ENCODE measurements around the gene BICRAL.

Gene BICRAL

GRCh38 chr6:42751055-42751454, 30.8 kb upstream of the BICRAL start:
- H3K4ac ChIP-seq (ENCODE audit: low read length): no peak overlapping the region
- no CpG with 5 or more reads among the region's 3 CpGs for WGBS, 2 donors (ENCODE audit: extremely low coverage in 2 of 2, insufficient read length in 2 of 2, insufficient replicate concordance in 1 of 2)
- no peak overlapping the region for H2BK120ac ChIP-seq (ENCODE audit: low read depth, low read length)
- H2BK15ac ChIP-seq (ENCODE audit: low read length): no peak overlapping the region
- no peak overlapping the region for H2AFZ ChIP-seq (ENCODE audit: low read length)
- H3K27ac ChIP-seq (replicated peaks; ENCODE audit: low read length): no peak overlapping the region
- H3K27me3 ChIP-seq (ENCODE audit: control insufficient read depth in 3 of 3, insufficient read depth in 3 of 3, low read depth in 1 of 3, low read length in 3 of 3): no peaks in the 10 kb centered on the region
- H3K18ac ChIP-seq (ENCODE audit: low read length): no peak overlapping the region
- H2AK5ac ChIP-seq (ENCODE audit: low read depth, low read length): no peak overlapping the region
- no peak overlapping the region for H2BK12ac ChIP-seq (ENCODE audit: low read length)
- H4K8ac ChIP-seq (ENCODE audit: low read depth, low read length): no peak overlapping the region
- no peak overlapping the region for H2BK5ac ChIP-seq (ENCODE audit: low read length)
- no peaks in the 10 kb centered on the region for H3K9me3 ChIP-seq (replicated peaks in 1 of 2; ENCODE audit: control insufficient read depth in 2 of 2, insufficient read depth in 1 of 2, low read depth in 1 of 2, low read length in 2 of 2)
- no peak overlapping the region for H3K9ac ChIP-seq (ENCODE audit: low read depth, low read length, poor library complexity)
- no peak overlapping the region for H3K14ac ChIP-seq (ENCODE audit: low read length)
- no peaks in the 10 kb centered on the region for H3K36me3 ChIP-seq (replicated peaks in 1 of 2; ENCODE audit: control insufficient read depth in 2 of 2, insufficient read depth in 2 of 2, low read length in 2 of 2)
- DNase-seq (ENCODE audit: low spot score): no peak
- peaks cover 2% of the 10 kb centered on the region for H3K79me1 ChIP-seq (ENCODE audit: low read depth, low read length)
- no peak overlapping the region for H4K91ac ChIP-seq (ENCODE audit: low read depth, low read length, poor library complexity)
- H3K4me1 ChIP-seq (ENCODE audit: control insufficient read depth in 2 of 2, insufficient read depth in 1 of 2, low read depth in 1 of 2, low read length in 2 of 2): no peaks in the 10 kb centered on the region
- no peak overlapping the region for H3K23ac ChIP-seq (ENCODE audit: low read depth, low read length, poor library complexity)
- no peak overlapping the region for H3K4me3 ChIP-seq (ENCODE audit: low read length in 2 of 2)
- H3K4me2 ChIP-seq (ENCODE audit: insufficient read depth, low read length, poor library complexity, severe bottlenecking): no peak overlapping the region

GRCh38 chr6:42754759-42755158, 27.1 kb upstream of the BICRAL start:
- DNase-seq (ENCODE audit: low spot score): no peak
- H3K27ac ChIP-seq (replicated peaks; ENCODE audit: low read length): no peak overlapping the region
- H2BK12ac ChIP-seq (ENCODE audit: low read length): no peak overlapping the region
- no peak overlapping the region for H2BK120ac ChIP-seq (ENCODE audit: low read depth, low read length)
- H3K36me3 ChIP-seq (replicated peaks in 1 of 2; ENCODE audit: control insufficient read depth in 2 of 2, insufficient read depth in 2 of 2, low read length in 2 of 2): no peaks in the 10 kb centered on the region
- peaks cover 2% of the 10 kb centered on the region for H3K79me1 ChIP-seq (ENCODE audit: low read depth, low read length)
- no peak overlapping the region for H2BK5ac ChIP-seq (ENCODE audit: low read length)
- H3K9ac ChIP-seq (ENCODE audit: low read depth, low read length, poor library complexity): no peak overlapping the region
- H4K8ac ChIP-seq (ENCODE audit: low read depth, low read length): no peak overlapping the region
- no peak overlapping the region for H3K18ac ChIP-seq (ENCODE audit: low read length)
- H2AK5ac ChIP-seq (ENCODE audit: low read depth, low read length): no peak overlapping the region
- H3K4ac ChIP-seq (ENCODE audit: low read length): no peak overlapping the region
- no peak overlapping the region for H2AFZ ChIP-seq (ENCODE audit: low read length)
- H4K91ac ChIP-seq (ENCODE audit: low read depth, low read length, poor library complexity): no peak overlapping the region
- H3K4me3 ChIP-seq (ENCODE audit: low read length in 2 of 2): no peak overlapping the region
- no CpG with 5 or more reads among the region's 5 CpGs for WGBS, 2 donors (ENCODE audit: extremely low coverage in 2 of 2, insufficient read length in 2 of 2, insufficient replicate concordance in 1 of 2)
- H3K4me2 ChIP-seq (ENCODE audit: insufficient read depth, low read length, poor library complexity, severe bottlenecking): no peak overlapping the region
- H2BK15ac ChIP-seq (ENCODE audit: low read length): no peak overlapping the region
- H3K9me3 ChIP-seq (replicated peaks in 1 of 2; ENCODE audit: control insufficient read depth in 2 of 2, insufficient read depth in 1 of 2, low read depth in 1 of 2, low read length in 2 of 2): no peaks in the 10 kb centered on the region
- H3K4me1 ChIP-seq (ENCODE audit: control insufficient read depth in 2 of 2, insufficient read depth in 1 of 2, low read depth in 1 of 2, low read length in 2 of 2): no peaks in the 10 kb centered on the region
- H3K27me3 ChIP-seq (ENCODE audit: control insufficient read depth in 3 of 3, insufficient read depth in 3 of 3, low read depth in 1 of 3, low read length in 3 of 3): no peaks in the 10 kb centered on the region
- H3K14ac ChIP-seq (ENCODE audit: low read length): no peak overlapping the region
- no peak overlapping the region for H3K23ac ChIP-seq (ENCODE audit: low read depth, low read length, poor library complexity)

- Histone ChIP-seq H3K27ac (replicated peaks; ENCODE audit: low read length) (no peak overlapping the region), H4K91ac (ENCODE audit: low read depth, low read length, poor library complexity) (no peak overlapping the region), H2AFZ (ENCODE audit: low read length) (no peak overlapping the region), H3K4me2 (ENCODE audit: insufficient read depth, low read length, poor library complexity, severe bottlenecking) (no peak overlapping the region), H3K14ac (ENCODE audit: low read length) (no peak overlapping the region), H3K4me1 (ENCODE audit: control insufficient read depth in 2 of 2, insufficient read depth in 1 of 2, low read depth in 1 of 2, low read length in 2 of 2) (peaks cover 0 to 2% of the 10 kb centered on the region in 2 donors), H2AK5ac (ENCODE audit: low read depth, low read length) (no peak overlapping the region), H2BK120ac (ENCODE audit: low read depth, low read length) (no peak overlapping the region), H4K8ac (ENCODE audit: low read depth, low read length) (no peak overlapping the region), H3K4me3 (ENCODE audit: low read length in 2 of 2) (no peak overlapping the region), H2BK5ac (ENCODE audit: low read length) (no peak overlapping the region), H3K4ac (ENCODE audit: low read length) (no peak overlapping the region), H3K23ac (ENCODE audit: low read depth, low read length, poor library complexity) (no peak overlapping the region), H3K27me3 (ENCODE audit: control insufficient read depth in 3 of 3, insufficient read depth in 3 of 3, low read depth in 1 of 3, low read length in 3 of 3) (no peaks in the 10 kb centered on the region), H2BK15ac (ENCODE audit: low read length) (no peak overlapping the region), H2BK12ac (ENCODE audit: low read length) (no peak overlapping the region), H3K18ac (ENCODE audit: low read length) (no peak overlapping the region), H3K9ac (ENCODE audit: low read depth, low read length, poor library complexity) (no peak overlapping the region), H3K9me3 (replicated peaks in 1 of 2; ENCODE audit: control insufficient read depth in 2 of 2, insufficient read depth in 1 of 2, low read depth in 1 of 2, low read length in 2 of 2) (no peaks in the 10 kb centered on the region), H3K36me3 (replicated peaks in 1 of 2; ENCODE audit: control insufficient read depth in 2 of 2, insufficient read depth in 2 of 2, low read length in 2 of 2) (no peaks in the 10 kb centered on the region), H3K79me1 (ENCODE audit: low read depth, low read length) (no peaks in the 10 kb centered on the region)
- no CpG with 5 or more reads among the region's 7 CpGs for WGBS, 2 donors (ENCODE audit: extremely low coverage in 2 of 2, insufficient read length in 2 of 2, insufficient replicate concordance in 1 of 2)
- DNase-seq (ENCODE audit: low spot score): no peak
Observed at GRCh38 chr6:42756722-42757121, 25.1 kb upstream of the BICRAL start.

GRCh38 chr6:42758756-42759430, 23.0 kb upstream of the BICRAL start:
- Histone ChIP-seq H3K27ac (replicated peaks; ENCODE audit: low read length) (no peak overlapping the region), H2BK15ac (ENCODE audit: low read length) (no peak overlapping the region), H2BK12ac (ENCODE audit: low read length) (no peak overlapping the region), H3K14ac (ENCODE audit: low read length) (no peak overlapping the region), H3K9ac (ENCODE audit: low read depth, low read length, poor library complexity) (no peak overlapping the region), H3K4ac (ENCODE audit: low read length) (no peak overlapping the region), H2BK120ac (ENCODE audit: low read depth, low read length) (no peak overlapping the region), H2AFZ (ENCODE audit: low read length) (no peak overlapping the region), H3K27me3 (ENCODE audit: control insufficient read depth in 3 of 3, insufficient read depth in 3 of 3, low read depth in 1 of 3, low read length in 3 of 3) (no peaks in the 10 kb centered on the region), H3K23ac (ENCODE audit: low read depth, low read length, poor library complexity) (no peak overlapping the region), H2BK5ac (ENCODE audit: low read length) (no peak overlapping the region), H3K4me3 (ENCODE audit: low read length in 2 of 2) (no peak overlapping the region), H2AK5ac (ENCODE audit: low read depth, low read length) (no peak overlapping the region), H4K8ac (ENCODE audit: low read depth, low read length) (no peak overlapping the region), H3K79me1 (ENCODE audit: low read depth, low read length) (no peaks in the 10 kb centered on the region), H3K4me1 (ENCODE audit: control insufficient read depth in 2 of 2, insufficient read depth in 1 of 2, low read depth in 1 of 2, low read length in 2 of 2) (peaks cover 0 to 7% of the 10 kb centered on the region in 2 donors), H3K9me3 (replicated peaks in 1 of 2; ENCODE audit: control insufficient read depth in 2 of 2, insufficient read depth in 1 of 2, low read depth in 1 of 2, low read length in 2 of 2) (no peaks in the 10 kb centered on the region), H3K4me2 (ENCODE audit: insufficient read depth, low read length, poor library complexity, severe bottlenecking) (no peak overlapping the region), H3K36me3 (replicated peaks in 1 of 2; ENCODE audit: control insufficient read depth in 2 of 2, insufficient read depth in 2 of 2, low read length in 2 of 2) (no peaks in the 10 kb centered on the region), H4K91ac (ENCODE audit: low read depth, low read length, poor library complexity) (no peak overlapping the region), H3K18ac (ENCODE audit: low read length) (no peak overlapping the region)
- WGBS, 2 donors (ENCODE audit: extremely low coverage in 2 of 2, insufficient read length in 2 of 2, insufficient replicate concordance in 1 of 2): no CpG with 5 or more reads among the region's 3 CpGs
- DNase-seq (ENCODE audit: low spot score): no peak

Measured in neuronal stem cell (in vitro differentiated cells).